Ramos (cell line): ENCODE results near the gene MTMR10.

ENCODE experiments used
- in situ Hi-C: fragments of 300-500 bp; cut with MboI; formaldehyde crosslinking; loops from one replicate; pipeline ENCODE4 v1.14.3; 2022; ENCODE audit warnings: low sequenced_read_pairs; ENCODE audit not compliant: unreplicated experiment

Gene MTMR10

DNA sequence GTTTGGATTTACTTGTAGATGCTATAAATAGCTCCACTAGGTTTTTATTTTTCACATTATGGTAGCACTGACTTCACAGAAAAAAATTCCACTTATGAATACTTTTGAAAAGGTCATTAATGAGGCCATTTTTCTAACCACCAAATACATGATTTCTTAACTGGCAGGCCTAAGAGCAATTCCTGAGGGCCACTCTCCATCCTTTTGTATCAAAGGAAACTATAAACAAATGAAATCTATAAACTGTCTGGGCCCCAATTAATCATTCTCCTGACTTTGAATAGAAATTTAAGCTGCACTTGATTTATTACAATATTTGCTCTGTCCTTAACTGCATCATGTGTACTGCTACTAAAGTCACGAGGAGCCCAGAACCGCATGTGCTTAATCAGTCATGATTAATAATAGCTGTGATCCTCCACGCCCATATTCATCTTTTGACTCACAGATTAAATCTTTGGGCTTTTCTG lies 25.1 kb upstream of the MTMR10 start:
- in situ Hi-C loops: no loop called here

DNA sequence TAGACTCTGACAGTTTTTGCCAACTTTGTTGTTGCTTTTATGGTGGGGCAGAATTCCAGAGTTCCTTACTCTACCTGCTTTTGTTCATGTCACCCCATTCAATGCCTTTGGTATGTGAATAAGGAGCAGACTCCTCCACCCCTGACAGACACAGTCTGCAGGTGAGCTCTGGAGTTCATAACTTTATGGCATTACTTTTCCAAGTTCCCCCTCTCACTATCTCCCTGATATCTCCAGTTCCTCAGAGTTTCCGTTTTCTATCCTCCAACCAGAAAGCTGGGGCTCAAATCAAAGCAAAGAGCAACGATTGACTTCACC lies 23.1 kb upstream of the MTMR10 start:
- in situ Hi-C loops: no loop called here

DNA sequence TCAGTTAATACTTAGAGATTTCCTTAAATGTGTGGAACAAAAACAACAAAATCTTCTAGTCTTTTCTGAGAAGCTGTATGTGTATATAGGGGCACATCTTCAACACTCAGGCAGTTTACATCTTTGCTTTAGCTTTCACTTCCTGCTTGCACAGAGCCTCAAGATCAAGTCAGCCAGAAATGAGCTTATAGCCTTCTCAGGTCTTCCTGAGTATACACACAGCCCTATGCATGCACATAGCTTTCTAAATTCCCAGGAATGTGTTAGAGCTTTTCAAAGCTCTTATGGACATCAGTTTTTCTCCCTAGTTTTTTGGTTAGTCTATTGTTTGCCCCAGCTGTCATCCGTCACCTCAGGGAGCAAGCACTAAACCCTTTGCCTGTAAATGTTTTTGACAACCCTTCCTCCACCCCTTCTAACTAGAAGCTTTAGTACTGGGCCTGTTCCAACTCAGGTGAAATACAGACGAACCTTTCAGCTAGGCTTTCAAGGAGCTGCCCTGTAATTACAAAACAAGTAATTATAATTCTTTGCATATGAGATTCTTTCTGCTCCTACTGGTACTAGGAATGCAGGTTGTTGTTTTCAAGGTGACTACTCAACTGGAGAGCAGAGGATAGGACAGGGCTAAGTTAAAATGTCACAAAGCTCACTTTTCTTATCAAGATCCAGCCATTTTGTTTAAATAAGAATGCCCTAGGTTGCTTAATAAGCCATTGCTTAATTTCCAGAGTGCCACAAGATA lies 22.6 kb upstream of the MTMR10 start:
- in situ Hi-C loops: no loop called here

DNA sequence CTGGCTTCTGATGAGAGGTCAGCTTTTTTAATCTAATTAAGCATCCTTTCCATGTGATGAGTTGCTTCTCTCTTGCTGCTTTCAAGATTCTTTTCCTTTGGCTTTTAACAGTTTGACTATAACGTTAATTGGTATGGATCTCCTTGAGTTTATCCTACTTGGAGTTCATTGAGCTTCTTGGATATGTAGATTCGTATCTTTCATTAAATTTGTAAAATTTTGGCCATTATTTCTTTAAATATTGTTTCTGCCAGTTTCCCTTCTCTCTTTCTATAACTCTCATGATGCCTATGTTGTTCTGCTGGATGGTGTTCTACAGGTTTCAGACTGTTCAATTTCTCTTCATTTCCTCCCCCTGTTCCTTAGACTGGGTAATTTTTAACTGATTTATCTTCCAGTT lies 21.0 kb upstream of the MTMR10 start:
- in situ Hi-C loops: no loop called here

DNA sequence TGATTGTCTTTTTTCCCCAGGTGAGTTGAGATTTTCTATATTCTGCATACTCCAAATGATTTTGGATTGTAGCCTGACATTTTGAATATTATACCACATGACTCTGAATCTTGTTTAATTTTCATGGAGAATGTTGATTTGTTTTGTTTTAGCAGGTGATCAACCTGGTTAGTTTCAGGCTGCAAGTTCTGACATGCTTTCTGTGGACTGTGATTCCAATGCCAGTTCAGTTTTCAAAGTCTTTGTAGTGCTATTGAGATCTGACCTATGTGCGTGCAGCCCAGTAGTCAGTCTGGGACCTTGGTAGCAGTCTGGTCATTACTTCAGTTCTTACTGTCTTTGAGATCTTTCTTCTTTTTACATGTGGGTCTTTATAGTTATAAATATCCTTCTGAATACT lies 18.6 kb upstream of the MTMR10 start:
- in situ Hi-C loops: no loop called here

DNA sequence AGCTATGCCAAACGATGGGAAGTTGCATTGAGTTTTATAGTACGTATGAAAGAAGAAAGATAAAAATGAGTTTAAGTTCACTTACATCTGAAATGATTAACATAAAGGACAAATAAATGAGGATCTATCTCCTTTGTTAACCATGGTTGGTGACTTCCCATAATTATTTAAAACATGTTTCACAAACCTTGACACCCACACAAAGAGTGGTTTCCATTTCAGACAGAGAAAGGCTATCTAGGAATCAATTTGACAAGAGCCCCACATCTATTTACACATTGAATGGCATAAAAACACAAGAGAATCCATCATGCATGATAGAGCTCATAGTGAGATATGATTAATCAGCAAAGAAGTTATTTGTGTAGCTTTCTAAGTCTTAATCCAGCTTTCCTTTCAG lies 14.2 kb upstream of the MTMR10 start:
- in situ Hi-C loops: no loop called here

DNA sequence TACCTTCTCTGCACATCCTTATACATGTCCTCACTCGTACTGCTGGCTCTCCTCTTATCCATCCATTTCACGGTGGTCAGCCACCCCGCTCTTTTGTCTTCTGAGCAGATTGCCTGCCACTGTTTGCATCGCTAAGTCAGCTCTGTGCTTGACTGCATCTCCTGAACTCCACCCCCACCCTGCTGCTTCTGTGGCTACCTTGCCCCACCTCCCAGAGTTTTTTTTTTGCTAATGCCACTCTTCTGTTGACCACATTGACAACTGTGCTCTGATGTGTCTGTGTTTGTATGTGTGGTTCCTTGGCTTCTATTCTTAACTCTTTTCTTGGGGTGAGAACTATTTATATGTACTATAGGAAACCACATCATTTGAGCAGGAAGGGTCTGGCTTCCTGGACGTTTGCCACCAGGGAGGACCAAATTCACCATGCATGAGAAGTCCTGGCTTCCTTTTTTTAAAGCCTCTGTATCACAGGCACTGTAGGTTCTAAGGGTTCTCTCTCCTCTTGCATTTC lies 12.8 kb upstream of the MTMR10 start:
- in situ Hi-C loops: no loop called here

DNA sequence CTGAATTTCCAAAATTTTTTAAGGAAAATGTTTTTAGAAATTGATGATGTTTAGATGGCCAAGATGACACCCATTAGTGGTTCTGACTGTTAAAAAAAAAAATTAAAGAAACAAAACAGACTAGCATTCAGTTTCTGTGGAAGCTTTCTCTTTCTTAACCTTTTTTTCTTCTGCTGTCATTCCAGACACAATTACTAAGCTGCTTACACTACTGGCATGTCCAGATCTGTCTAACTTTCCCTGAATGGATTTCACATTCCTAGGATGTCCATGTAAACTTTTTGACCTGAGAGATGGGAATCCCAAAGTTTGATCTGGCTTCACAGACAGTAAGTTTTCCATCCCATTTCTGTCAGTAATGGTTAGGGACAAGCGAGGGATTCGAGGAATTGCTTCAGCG lies 10.3 kb upstream of the MTMR10 start:
- in situ Hi-C loops: no loop called here

DNA sequence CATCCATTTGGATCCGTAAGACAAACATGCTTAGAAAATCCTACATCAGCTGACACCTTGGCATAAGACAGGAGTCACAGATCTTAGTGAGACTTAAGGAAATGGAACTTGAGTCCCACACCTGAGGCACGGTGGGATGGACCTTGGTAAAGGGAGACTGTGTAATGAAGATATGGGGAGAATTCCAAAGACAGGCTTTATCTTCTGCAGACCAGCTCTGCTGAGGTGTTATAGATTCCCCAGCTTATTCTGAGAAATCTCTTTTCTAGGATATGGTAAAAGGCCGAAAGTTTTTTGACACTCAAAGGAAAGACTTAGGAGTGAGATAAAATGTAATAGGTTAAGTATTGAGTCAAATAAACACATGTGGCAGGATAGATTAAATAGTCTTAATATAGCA lies 8.3 kb upstream of the MTMR10 start:
- in situ Hi-C loops: no loop called here

DNA sequence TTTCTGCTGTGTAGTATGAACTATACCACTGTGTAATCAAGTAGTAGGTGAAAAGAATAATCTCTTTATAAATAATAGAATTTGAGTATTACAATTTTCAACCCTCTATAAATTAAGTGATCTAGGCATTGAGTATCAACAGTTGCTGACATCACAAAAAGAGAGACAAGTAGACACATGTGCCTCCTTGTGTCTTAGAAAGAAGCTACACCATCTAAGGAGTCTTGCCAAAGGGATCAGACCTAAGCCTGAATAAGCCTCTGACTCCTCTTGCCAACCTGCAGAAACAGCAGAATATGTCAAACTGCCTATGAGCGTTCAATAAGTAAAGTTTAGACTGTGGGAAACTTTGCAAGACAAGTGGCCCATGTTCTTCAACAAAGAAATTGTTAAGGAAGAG lies 5.8 kb upstream of the MTMR10 start:
- in situ Hi-C loops: no loop called here

DNA sequence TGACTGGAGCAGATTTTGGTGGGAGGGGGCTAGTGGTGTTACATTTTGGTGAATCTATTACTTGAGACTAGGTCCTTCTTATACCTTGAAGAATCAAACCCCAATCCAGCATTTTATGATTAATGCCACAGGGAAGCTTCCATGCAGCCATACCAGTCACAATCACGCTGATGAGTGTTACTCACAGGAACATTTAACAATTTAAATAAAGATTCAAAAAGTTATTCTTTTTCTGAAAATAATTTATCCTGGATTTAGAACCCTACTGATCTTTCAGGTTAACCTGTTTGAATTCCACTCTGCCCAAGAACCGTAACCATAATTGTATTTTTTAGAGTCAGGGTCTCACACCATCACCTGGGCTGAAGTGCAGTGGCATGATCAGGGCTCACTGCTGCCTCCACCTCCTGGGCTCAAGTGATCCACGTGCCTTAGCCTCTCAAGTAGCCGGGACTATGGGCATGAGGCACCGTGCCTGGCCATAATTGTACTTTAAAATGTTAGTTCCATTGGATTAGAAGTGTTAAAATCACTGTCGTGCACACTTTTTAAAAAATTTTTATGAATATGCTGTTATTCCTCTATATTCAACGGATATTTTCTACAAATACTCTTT lies 929 bp upstream of the MTMR10 start:
- in situ Hi-C loops: no loop called here

DNA sequence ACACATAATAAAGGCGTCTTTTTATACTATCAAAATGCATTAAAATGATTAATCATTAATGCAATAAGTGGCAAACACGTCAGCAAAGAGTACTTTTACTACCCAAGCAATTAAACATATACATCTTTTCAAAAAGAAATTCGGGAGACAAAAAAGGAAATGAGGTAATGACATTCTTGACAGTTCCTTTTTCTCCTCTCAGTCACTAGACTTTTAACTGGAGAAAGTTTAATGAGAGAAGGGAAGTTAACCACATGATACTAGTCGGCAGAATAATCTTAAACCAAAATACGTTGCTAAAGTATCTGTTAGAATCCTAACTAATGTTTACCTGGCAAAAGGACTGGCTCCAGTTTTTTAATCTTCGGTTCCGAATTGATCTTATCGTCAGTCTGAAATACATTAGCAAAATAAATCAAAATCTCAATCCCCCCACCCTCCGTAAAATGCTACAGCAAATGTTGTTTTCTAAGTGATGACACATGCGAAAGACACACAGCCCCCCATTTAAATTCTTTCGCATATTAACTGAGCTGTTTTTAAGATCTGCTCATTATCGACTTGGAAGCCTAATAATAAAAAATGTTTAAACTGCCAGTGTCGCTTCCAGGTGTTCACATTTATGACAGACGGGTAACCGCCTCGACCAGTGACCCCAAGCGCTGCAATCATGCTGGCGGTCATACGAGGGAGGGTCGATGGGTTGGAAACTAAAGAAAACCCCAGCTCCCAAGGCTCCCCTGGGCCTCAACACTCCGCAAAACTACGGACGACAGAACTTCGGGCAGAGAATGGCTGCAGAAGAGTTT lies 778 bp downstream of the MTMR10 start:
- in situ Hi-C loops: no loop called here

DNA sequence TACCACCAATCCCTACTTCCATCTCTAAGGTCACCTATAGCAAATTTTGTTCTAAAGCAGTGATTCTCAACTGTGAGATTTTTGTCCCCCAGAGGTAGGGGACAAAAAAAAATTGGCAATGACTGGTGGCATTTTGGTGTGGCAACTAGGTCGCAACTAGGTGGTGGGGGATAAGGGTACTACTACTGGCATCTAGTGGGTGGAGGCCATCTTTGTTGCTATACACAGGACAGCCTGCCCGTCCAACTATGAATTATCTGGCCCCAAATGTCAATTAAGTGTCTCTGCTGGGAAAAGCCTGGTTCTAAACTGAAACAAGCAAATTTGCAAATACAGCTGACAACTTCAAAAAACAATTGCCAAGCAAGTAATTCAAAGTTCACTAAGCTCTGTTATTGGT lies 1.4 kb downstream of the MTMR10 start:
- in situ Hi-C loops: no loop called here

DNA sequence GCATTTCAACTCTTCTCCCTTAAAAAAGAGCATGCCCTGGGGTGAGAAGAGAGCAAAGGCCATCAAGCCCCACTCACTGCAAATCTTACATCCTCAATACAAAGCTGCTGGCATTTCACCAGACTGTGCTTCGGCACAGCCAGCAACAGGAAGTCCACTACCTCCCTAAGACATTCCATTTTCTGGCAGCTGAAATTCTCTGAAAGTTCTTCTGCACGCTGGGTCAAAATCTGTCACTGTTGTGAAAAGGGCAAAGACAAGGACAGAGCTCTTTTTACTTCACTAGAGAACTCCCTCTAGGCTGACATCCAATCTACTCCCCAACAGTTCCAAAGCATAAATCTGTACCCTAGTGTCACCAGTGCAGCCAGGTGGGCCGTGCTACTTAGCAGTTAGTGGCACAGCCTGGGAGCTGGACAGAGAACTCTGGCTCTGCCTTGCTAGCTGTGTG lies 6.3 kb downstream of the MTMR10 start:
- in situ Hi-C loops: no loop called here

DNA sequence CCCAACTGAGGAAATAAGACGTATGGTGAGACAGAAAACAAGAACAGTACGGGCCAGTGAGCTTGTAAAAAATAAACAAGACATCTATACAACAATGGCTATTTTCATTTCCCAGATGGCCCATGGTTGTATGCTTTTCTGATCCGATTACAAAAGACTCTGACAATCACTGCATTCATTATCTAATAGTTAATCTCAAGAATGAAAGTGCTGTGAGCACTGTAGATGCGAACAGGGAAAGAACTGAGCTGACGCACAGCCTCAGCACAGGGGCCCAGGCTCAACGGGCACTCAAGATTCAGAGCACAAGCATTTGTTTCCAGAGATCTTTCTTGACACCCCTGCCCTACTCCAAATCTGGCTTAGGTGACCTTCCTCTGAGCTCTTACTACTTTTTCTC lies 6.9 kb downstream of the MTMR10 start:
- in situ Hi-C loops: no loop called here

DNA sequence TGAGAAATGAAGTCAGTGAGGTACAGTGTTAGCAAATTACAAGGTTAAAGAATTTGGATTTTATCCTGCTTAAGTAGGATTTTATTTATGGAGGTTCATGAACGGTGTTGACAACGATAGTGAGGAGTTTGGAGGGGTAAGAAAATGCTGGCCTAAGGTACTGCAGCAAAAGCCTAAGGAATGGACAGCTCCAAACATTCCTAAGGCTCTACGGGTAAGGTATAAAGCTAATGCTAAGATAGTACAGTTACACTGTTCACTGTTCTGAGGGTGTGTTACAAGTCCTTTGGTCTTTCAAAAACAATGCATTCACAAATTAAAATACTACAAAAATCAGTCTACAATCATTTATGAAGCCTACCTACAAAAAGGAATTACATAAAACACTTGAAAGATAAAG lies 7.3 kb downstream of the MTMR10 start:
- in situ Hi-C loops: no loop called here

DNA sequence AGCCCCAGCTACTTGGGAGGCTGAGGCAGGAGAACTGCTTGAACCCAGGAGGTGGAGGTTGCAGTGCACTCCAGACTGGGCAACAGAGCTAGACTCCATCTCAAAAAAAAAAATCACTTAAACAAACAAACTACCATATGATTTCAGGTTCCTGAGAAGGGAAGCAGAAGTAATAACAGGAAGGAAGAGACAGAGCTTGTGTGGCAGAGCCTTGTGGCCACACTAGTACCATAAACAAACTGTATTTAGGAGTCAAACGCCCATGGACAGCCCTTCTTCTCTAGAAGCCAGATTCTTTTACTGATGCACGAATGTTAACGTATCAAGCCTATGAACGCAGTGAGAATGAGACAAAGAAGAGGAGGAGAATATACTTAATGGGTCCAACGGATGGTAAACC lies 12.0 kb downstream of the MTMR10 start:
- in situ Hi-C loops: no loop called here

DNA sequence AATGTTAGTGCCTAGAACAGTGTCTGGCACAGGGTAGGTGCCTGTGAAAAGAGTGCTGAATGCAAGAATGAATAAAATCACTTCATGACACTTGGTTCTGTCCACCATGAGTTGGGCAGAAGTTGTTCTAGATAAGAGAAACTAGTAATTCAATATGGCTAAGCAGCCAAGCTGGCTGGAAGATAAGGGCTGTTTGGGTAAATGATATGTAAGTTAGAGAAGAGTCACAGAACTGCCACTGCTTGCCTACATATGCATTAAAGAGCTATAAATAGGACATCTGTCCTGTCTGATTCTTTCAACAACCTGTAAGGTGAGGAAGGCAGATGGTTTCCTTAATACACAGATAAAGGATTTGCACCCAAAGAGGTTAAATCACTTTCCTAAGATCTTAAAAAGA lies 13.1 kb downstream of the MTMR10 start:
- in situ Hi-C loops: no loop called here

DNA sequence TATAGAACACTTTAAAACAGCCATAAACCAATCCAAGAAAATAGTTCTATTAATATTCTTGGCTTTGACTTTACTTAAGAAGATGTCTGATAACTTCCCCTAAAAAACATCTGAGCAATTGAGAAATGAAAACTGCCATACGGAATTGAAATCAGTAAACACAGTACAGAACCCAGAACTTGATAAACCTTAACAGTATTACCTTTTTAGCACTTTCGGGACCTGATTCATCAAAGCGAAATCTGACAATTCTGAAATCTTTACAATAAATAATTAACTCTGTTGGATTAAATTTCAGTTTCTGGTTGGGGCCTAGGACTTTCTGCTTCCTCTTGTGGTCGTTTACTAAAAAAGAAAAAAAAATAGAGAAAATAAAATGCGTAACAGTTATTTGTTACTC lies 17.3 kb downstream of the MTMR10 start:
- in situ Hi-C loops: no loop called here

DNA sequence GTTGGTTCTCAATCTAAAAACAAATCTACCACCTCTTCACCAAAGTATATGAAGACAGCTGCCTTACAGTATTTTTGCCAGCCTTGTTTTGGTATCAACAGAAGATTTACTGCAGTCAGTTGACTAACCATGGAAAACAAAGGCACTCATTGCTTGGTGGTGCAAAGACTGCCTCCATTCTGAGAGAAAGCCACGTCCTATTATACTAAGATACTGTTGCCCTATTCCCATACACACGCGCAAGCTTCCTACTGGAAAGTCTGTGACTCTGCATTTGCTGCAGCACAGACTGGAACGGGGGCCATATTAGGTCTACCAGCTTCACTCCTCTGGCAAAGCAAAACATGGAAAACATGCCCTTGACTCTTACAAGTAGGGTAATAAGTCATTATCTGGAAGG lies 18.0 kb downstream of the MTMR10 start:
- in situ Hi-C loops: no loop called here

DNA sequence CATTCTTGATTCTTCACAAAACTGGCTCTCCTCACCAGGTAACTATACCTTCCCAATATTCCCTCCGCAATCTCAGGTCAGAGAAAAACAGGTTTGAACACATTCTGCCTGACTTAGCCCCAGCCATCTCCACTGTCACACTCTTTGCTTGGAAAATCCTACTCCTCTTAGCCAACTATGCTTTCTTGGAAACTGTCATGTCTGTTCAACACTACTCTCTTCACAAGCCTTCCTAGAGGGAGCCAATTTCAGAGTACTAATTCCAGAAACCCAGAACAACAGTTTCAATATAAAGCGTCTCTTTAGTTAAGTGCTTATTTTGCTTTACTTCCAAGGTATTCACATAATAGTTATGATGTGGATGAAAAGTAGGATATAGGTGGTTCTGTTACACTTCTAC lies 21.7 kb downstream of the MTMR10 start:
- in situ Hi-C loops: no loop called here
